HUES64 (cell line): ENCODE results near the gene OR1Q1. TPM values are rescaled to one million over a fixed set of nuclear protein-coding genes. Genes with fewer than 3 reads are reported as not detected.
"Not testable (repeated sequence)": the region's sequence is repeated elsewhere in the genome, so short reads cannot be mapped to it uniquely, and the experiment has no call there.

Experiments
- H3K27ac ChIP-seq: 2 replicates; pipeline ENCODE4 v1.7.0; 2013; ENCODE audit warnings: low read depth, low read length, inconsistent platforms
- H3K27me3 ChIP-seq: 2 replicates; pipeline ENCODE4 v1.6.1; 2013; ENCODE audit warnings: mild to moderate bottlenecking, low read length; ENCODE audit not compliant: insufficient read depth
- H3K36me3 ChIP-seq: 2 replicates; pipeline ENCODE4 v1.6.1; 2013; ENCODE audit warnings: mild to moderate bottlenecking, low read length; ENCODE audit not compliant: insufficient read depth
- H3K4me1 ChIP-seq: 2 replicates; pipeline ENCODE4 v1.6.1; 2013; ENCODE audit warnings: mild to moderate bottlenecking, low read length, moderate library complexity; ENCODE audit not compliant: insufficient read depth
- H3K4me3 ChIP-seq: 2 replicates; pipeline ENCODE4 v1.5.1; 2013; ENCODE audit warnings: mild to moderate bottlenecking, low read length, moderate library complexity
- H3K9ac ChIP-seq: 2 replicates; pipeline ENCODE4 v1.6.1; 2013; ENCODE audit warnings: mild to moderate bottlenecking, low read depth, low read length
- H3K9me3 ChIP-seq: 2 replicates; pipeline ENCODE4 v1.6.1; 2013; ENCODE audit warnings: low read depth, low read length; ENCODE audit not compliant: insufficient read depth
- WGBS: fragments of 150-250, 120-280 bp; methylation state at CpG from one replicate; pipeline ENCODE4 v1.1.7; 2013; ENCODE audit warnings: missing lambda C conversion rate; 5-methylcytosine and 5-hydroxymethylcytosine counted together
- polyA plus RNA-seq, 2 experiments: library from polyadenylated mRNA; stranded (reverse); fragments of 50-300 nt; gene quantifications; one replicate each; pipeline ENCODE4 v1.2.3, GENCODE V29; 2013

Gene OR1Q1
- not detected for polyA plus RNA-seq (2013, experiment 1 of 2)
- not detected for polyA plus RNA-seq (2013, experiment 2 of 2)

GRCh38 chr9:122614362-122614761 lies at the start of gene OR1Q1:
TSS of gene OR1Q1 (plus strand) at chr9:122614738. CDS start at chr9:122614738, 0 bp downstream.
- no peak within 1 kb of the TSS for H3K9ac ChIP-seq
- no peak within 1 kb of the TSS for H3K27ac ChIP-seq
- no peaks in the 10 kb centered on the region for H3K36me3 ChIP-seq
- H3K9me3 ChIP-seq: peaks cover 75% of the 10 kb centered on the region
- H3K4me3 ChIP-seq: no peak within 1 kb of the TSS
- no CpG with 5 or more reads among the region's 1 CpG for WGBS
- no peaks in the 10 kb centered on the region for H3K4me1 ChIP-seq
- no peaks in the 10 kb centered on the region for H3K27me3 ChIP-seq

DNA sequence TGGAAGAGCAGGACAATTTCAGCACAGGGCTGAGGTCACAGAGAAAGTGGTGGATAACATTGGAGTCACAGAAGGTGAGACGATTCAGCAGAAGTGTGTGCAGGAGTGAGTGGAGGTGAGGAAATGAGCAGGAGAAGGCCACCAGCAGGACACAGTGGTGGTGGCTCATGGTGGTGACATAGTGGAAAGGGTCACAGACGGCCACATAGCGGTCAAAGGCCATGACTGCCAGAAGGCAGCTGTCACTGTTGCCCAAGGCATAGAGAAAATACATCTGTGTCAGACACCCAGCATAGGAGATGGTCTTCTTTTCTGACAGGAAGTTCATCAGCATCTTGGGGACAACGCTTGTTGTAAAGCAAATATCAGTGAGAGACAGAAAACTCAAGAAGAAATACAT lies 46.6 kb upstream of the OR1Q1 start:
- no peak overlapping the region for H3K4me3 ChIP-seq

GRCh38 chr9:122572456-122572855 lies 42.1 kb upstream of the OR1Q1 start:
- Histone ChIP-seq H3K9ac (no peak overlapping the region), H3K4me3 (no peak overlapping the region), H3K36me3 (no peaks in the 10 kb centered on the region), H3K4me1 (no peaks in the 10 kb centered on the region), H3K27ac (no peak overlapping the region), H3K27me3 (no peaks in the 10 kb centered on the region), H3K9me3 (peaks cover 79% of the 10 kb centered on the region)
- 48% methylated on average over 2 of the region's 2 CpGs for WGBS

More for the DNA sequence above, 46.6 kb upstream of the OR1Q1 start:
- Histone ChIP-seq H3K9me3 (peaks cover 71% of the 10 kb centered on the region), H3K9ac (no peak overlapping the region), H3K4me1 (no peaks in the 10 kb centered on the region), H3K27ac (no peak overlapping the region), H3K36me3 (no peaks in the 10 kb centered on the region), H3K27me3 (no peaks in the 10 kb centered on the region)
- WGBS: 89% methylated on average over 4 of the region's 4 CpGs

DNA sequence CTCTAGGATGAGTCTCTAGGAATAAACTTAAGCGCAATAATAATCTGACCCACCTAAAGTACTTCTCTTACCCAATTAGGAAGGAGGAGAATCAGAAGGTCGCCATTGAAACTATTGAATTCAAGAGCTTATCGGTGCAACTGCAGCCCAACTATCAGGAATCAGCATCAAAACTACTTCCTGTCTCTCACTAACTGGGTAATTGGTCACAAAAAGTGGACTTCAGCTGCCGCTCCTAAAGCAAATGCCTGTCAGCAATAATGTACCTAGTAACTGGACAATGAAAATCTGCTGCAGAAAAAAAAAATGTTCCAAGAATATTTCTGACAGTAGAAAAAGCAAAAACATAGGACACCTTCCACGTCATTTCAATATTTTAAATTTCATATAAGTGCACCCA lies 34.7 kb upstream of the OR1Q1 start:
- peaks cover 67% of the 10 kb centered on the region for H3K9me3 ChIP-seq
- no peaks in the 10 kb centered on the region for H3K4me1 ChIP-seq
- WGBS: 66% methylated on average over 5 of the region's 5 CpGs
- no peak overlapping the region for H3K27ac ChIP-seq
- H3K27me3 ChIP-seq: no peaks in the 10 kb centered on the region
- no peak overlapping the region for H3K4me3 ChIP-seq
- H3K9ac ChIP-seq: no peak overlapping the region
- H3K36me3 ChIP-seq: no peaks in the 10 kb centered on the region

GRCh38 chr9:122580360-122580759 lies 34.2 kb upstream of the OR1Q1 start:
- Histone ChIP-seq H3K27me3 (no peaks in the 10 kb centered on the region), H3K27ac (no peak overlapping the region), H3K9me3 (peaks cover 66% of the 10 kb centered on the region), H3K9ac (no peak overlapping the region), H3K36me3 (no peaks in the 10 kb centered on the region), H3K4me3 (no peak overlapping the region), H3K4me1 (no peaks in the 10 kb centered on the region)
- WGBS: 91% methylated on average over 3 of the region's 3 CpGs

DNA sequence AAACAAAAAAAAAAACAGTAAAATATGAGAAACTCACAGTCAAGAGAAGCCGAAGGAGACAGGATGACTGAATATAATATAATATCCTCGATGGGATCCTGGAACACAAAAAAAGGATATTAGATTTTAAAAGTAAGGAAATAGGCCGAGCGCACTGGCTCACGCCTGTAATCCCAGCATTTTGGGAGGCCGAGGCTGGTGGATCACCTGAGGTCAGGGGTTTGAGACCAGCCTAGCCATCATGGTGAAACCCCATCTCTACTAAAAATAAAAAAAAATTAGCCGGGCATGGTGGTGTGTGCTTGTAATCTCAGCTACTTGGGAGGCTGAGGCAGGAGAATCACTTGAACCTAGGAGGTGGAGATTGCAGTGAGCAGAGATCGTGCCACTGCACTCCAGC lies 31.3 kb upstream of the OR1Q1 start, which contains the start of gene OR1L8:
TSS of gene OR1L8 (minus strand) at position 101 of the 400 bp plus-strand sequence. CDS start 14,907 bp downstream, outside the sequence.
- WGBS: 91% methylated on average over 8 of the region's 8 CpGs
- not testable (repeated sequence) for H3K4me3 ChIP-seq, H3K36me3 ChIP-seq, H3K4me1 ChIP-seq, H3K9ac ChIP-seq, H3K27me3 ChIP-seq, H3K27ac ChIP-seq
- peaks cover 54% of the 10 kb centered on the region for H3K9me3 ChIP-seq

- H3K27me3 ChIP-seq: no peaks in the 10 kb centered on the region
- 58% methylated on average over 1 of the region's 1 CpG for WGBS
- H3K27ac ChIP-seq: no peak overlapping the region
- H3K4me1 ChIP-seq: no peaks in the 10 kb centered on the region
- no peak overlapping the region for H3K9ac ChIP-seq
- no peak overlapping the region for H3K4me3 ChIP-seq
- peaks cover 90% of the 10 kb centered on the region for H3K9me3 ChIP-seq
- no peaks in the 10 kb centered on the region for H3K36me3 ChIP-seq
Observed at GRCh38 chr9:122605691-122606090, 8.8 kb upstream of the OR1Q1 start.

DNA sequence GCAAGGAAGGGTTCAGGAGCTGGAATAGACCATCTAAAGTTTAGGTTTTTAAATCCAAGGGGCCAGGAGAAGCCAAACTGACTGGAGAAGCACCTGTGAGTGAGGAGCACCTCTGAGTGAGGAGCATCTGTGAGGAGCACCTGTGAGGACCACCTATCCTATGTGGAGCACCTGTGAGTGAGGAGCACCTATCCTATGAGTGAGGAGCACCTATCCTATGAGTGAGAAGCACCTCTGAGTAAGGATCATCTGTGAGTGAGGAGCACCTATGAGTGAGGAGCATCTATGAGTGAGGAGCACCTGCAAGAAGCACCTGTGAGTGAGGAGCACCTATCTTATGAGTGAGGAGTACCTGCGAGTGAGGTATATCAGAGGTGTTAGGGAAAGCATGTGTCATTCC lies 8.0 kb upstream of the OR1Q1 start:
- H3K4me3 ChIP-seq: no peak overlapping the region
- no peaks in the 10 kb centered on the region for H3K36me3 ChIP-seq
- H3K27me3 ChIP-seq: no peaks in the 10 kb centered on the region
- peaks cover 91% of the 10 kb centered on the region for H3K9me3 ChIP-seq
- H3K9ac ChIP-seq: no peak overlapping the region
- H3K27ac ChIP-seq: no peak overlapping the region
- H3K4me1 ChIP-seq: no peaks in the 10 kb centered on the region
- WGBS: 35% methylated on average over 1 of the region's 1 CpG

- no peaks in the 10 kb centered on the region for H3K27me3 ChIP-seq
- H3K4me1 ChIP-seq: no peaks in the 10 kb centered on the region
- H3K9ac ChIP-seq: no peak overlapping the region
- peaks cover 88% of the 10 kb centered on the region for H3K9me3 ChIP-seq
- H3K4me3 ChIP-seq: no peak overlapping the region
- no peaks in the 10 kb centered on the region for H3K36me3 ChIP-seq
- 64% methylated on average over 4 of the region's 4 CpGs for WGBS
- H3K27ac ChIP-seq: no peak overlapping the region
Observed at GRCh38 chr9:122609804-122610203, 4.7 kb upstream of the OR1Q1 start.

GRCh38 chr9:122619996-122620395 lies 5.5 kb downstream of the OR1Q1 start:
- H3K9me3 ChIP-seq: peaks cover 63% of the 10 kb centered on the region
- H3K9ac ChIP-seq: no peak overlapping the region
- no peaks in the 10 kb centered on the region for H3K36me3 ChIP-seq
- H3K4me1 ChIP-seq: no peaks in the 10 kb centered on the region
- 72% methylated on average over 7 of the region's 7 CpGs for WGBS
- no peak overlapping the region for H3K27ac ChIP-seq
- no peaks in the 10 kb centered on the region for H3K27me3 ChIP-seq
- H3K4me3 ChIP-seq: no peak overlapping the region

DNA sequence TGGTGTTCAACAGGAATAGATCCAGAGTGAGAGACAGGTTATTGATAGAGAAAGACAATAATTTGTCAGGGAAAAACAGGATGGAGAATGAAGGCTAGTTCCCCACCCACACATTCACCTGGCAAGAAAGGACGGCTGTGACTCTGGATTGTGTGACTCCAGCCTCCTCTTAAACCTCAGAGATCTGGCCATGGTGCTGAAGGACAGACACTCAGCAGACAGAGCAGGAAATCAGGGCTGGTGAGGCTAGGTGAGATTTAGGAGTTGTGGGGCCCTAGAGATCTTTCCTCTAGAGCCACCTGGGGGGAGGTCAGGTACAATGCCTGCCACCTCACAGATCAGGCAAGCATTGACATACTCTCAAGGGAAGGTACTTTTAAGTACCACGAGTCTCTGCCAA lies 27.7 kb downstream of the OR1Q1 start:
- Histone ChIP-seq H3K27me3 (no peaks in the 10 kb centered on the region), H3K4me3 (no peak overlapping the region), H3K27ac (no peak overlapping the region), H3K4me1 (no peaks in the 10 kb centered on the region), H3K9me3 (peaks cover 86% of the 10 kb centered on the region), H3K36me3 (no peaks in the 10 kb centered on the region), H3K9ac (no peak overlapping the region)
- WGBS: 33% methylated on average over 2 of the region's 2 CpGs

DNA sequence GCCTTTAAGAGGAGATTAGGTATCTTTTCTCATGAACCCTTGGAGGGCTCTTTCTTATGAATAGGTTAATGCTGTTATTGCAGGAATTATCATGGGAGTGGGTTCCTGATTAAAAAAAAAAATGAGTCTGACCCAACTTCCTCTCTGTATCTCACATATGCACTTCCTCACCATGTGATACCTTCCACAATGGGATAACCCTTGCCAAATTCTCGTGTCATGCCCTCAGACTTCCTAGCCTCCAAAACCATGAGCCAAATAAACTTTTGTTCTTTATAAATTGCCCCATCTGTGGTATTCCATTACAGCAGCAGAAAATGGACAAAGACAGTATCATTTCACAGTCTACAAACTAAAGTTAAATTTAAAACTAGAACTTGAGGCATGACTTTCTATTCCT lies 41.8 kb downstream of the OR1Q1 start:
- Histone ChIP-seq H3K4me3 (no peak overlapping the region), H3K9me3 (peaks cover 80% of the 10 kb centered on the region), H3K36me3 (no peaks in the 10 kb centered on the region), H3K4me1 (no peaks in the 10 kb centered on the region), H3K9ac (no peak overlapping the region), H3K27ac (no peak overlapping the region), H3K27me3 (no peaks in the 10 kb centered on the region)
- 40% methylated on average over 1 of the region's 1 CpG for WGBS
